IPS-11a (cell line): ENCODE measurements around the gene CATSPERD.
"Not testable (repeated sequence)": the region's sequence is repeated elsewhere in the genome, so short reads cannot be mapped to it uniquely, and the experiment has no call there.

Experiments
- H3K4me3 ChIP-seq: one replicate; pipeline ENCODE4 v1.5.1; 2013; ENCODE audit warnings: low read depth, low read length, control low read depth

The CATSPERD gene

DNA sequence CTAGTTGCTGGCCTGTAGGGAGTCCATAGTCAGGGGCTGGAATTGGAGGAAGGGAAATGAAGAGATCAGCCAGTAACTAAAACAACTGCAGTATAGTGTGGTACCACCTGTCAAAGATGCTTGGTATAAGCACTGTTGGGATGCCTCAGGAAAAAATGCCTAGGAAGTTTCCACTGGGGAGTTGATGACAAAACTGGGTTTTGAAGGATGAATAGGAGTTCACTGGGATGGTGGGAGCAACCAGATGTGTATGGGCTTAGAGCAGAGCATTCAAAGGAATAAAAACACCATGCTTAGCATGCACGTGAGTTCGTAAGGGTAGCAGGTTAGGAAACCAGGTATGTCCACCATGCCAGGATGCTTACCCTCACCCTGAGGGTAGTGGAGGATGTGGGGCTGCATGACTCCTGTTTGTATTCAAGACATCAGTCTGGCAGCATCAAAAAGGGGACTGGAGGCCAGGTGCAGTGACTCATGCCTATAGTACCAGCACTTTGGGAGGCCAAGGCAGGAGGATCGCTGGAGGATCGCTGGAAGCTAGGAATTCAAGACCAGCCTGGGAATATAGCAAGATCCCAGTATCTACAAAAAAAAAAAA, 7.1 kb downstream of the CATSPERD start:
- H3K4me3 ChIP-seq, result no peak overlapping the region

DNA sequence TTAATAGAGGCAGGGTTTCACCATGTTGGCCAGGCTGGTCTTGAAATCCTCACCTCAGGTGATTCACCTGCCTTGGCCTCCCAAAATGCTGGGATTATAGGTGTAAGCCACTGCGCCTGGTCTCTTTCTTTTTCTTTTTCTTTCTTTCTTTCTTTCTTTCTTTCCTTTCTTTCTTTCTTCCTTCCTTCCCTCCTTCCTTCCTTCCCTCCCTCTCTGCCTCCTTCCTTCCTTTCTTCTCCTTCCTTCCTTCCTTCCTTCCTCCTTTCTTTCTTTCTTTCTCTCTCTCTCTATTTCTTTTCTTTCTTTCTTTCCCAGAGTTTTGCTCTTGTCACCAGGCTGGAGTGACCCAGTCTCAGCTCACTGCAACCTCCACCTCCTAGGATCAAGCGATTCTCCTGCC, 12.7 kb downstream of the CATSPERD start:
- not testable (repeated sequence) for H3K4me3 ChIP-seq

DNA sequence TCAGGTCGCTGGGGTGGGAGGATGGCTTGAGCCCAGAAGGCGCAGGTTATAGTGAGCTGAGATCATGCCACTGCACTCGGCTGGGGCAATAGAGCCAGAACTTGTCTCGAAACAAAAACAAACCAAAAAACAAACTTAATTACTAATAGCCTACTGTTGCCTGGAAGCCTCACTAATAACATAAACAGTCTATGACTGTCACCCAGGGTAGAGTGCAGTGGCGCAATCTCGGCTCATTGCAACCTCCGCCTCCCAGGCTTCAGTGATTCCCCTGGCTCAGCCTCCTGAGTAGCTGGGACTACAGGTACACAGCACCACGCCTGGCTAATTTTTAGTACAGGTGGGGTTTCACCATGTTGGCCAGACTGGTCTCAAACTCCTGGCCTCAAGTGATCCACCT, 18.0 kb downstream of the CATSPERD start:
- H3K4me3 ChIP-seq, result no peak overlapping the region

DNA sequence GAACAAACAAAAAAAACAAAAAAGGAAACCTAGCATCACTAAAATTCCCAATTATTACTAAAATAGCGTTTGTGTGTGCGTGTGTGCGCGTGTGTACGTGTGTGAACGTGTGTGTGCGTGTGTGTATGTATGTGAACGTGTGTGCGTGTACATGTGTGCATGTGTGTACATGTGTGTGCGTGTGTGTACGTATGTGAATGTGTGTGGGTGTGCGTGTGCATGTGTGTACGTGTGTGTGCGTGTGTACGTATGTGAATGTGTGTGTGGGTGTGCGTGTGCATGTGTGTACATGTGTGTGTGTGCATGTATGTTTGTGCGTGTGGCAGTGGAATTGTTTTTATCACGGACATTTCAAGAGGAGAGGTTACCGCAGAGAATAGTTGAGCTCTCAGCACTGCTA, 21.6 kb downstream of the CATSPERD start:
- H3K4me3 ChIP-seq, result no peak overlapping the region

DNA sequence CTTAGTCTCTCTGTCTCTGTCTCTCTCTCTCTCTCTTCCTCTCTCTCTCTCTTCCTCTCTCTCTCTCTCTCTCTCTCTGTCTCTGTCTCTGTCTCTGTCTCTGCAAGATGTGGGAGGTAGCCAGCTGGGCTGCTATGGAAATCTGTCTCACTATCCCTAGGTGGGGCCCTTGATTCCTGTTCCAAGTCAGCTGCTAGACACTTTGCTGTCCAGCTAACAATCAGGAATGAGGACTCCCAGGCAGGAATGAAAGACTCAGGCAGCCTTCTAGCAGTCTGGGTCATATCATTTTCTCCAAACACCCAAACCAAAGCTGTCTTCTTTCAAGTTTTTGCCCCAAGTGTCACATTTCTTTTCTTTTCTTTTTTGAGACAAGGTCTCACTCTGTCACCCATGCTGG, 23.2 kb downstream of the CATSPERD start:
- H3K4me3 ChIP-seq, result no peak overlapping the region

DNA sequence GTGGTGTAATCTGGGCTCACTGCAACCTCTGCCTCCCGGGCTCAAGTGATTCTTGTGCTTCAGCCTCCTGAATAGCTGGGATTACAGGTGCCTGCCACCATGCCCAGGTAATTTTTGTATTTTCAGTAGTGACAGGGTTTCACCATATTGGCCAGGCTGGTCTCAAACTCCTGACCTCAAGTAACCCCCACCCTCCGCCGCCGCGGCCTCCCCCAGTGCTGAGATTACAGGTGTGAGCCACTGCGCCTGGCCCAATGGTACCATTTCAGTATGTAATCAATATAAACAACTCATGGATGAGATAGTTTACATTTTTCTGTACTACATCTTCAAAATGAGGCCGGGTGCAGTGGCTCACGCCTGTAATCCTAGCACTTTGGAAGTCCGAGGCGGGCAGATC, 24.6 kb downstream of the CATSPERD start:
- H3K4me3 ChIP-seq, result not testable (repeated sequence)

DNA sequence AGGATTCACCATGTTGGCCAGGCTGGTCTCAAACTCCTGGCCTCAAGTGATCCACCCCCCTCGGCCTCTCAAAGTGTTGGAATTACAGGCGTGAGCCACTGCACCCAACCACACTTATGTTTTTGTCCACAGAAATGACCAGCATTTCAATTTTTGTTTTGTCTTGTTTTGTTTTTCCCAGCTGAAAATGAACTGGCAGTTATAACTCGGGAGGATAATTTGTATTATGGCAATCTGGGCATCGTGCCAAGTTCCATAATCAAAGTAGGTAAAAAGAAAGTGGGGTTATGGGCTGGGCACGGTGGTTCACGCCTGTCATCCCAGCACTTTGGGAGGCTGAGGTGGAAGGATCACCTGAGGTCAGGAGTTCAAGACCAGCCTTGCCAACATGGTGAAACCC, 28.5 kb downstream of the CATSPERD start:
- not testable (repeated sequence) for H3K4me3 ChIP-seq

DNA sequence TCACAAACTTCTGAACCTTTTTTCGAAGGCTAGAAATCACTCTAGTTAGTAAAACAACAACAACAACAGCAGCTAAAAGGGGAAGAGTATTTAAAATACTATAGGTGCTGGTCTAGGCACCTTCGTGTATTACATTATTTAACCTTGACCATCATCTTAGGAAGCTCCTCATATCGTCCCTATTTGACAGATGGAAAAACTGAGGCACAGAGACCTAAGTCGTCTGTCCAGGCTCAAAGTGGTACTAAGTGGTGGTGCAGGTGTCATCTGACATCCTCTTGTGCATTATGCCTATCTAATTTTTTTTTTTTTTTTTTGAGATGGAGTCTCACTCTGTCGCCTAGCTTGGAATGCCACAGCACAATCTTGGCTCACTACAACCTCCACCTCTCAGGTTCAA, 29.1 kb downstream of the CATSPERD start:
- H3K4me3 ChIP-seq, result no peak overlapping the region

DNA sequence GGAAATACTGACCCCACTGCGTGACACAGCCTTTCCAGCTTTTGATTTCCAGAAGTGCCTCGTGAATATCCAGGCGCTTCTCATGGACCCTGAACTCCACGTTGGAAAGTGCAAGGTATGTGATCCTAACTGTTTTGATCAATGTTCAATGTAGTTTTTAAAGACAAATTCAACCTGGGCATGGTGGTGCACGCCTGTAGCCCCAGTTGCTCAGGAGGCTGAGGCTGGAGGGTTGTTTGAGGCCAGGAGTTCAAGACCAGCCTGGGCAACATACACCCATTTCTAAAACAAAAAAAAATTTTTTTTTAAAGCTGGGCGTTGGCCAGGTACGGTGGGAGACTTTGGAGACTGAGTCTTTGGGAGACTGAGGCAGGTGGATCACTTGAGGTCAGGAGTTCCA, 31.3 kb downstream of the CATSPERD start:
- no peak overlapping the region for H3K4me3 ChIP-seq

DNA sequence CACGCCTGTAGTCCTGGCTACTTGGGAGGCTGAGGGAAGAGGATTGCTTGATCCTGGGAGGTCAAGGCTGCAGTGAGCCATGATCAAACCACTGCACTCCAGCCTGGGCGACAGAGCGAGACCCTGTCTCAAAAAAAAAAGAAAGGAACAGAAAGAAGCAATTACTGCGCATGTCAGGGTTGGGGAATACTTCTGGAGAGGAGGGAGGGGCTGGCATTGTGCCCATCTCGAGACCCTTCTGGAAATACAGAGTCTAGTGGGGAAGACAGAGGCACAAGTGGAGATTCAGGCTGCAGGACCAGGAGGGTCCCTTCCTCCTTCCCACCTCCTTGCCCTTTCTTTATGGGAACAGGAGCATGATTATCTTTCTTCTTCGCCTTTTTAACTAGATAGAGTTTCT, 33.3 kb downstream of the CATSPERD start:
- no peak overlapping the region for H3K4me3 ChIP-seq

DNA sequence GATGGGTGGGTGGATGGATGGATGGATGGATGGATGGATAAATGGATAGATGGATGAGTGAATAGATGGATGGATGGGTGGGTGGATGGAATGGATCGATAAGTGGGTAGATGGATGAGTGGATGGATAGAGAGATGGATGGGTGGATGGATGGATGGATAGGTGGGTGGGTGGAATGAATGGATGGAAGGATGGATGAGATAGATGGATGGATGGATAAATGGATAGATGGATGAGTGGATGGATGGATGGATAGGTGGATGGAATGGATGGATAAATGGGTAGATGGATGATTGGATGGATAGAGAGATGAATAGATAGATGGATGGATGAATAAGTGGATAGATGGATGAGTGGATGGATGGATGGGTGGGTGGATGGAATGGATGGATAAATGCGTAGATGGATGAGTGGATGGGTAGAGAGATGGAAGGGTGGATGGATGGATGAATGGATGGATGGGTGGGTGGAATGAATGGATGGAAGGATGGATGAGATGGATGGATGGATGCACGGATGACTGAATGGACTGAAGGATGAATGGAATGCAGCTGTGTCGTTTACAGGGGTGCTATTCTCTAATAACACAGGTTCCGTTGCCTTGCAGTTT, 42.3 kb downstream of the CATSPERD start:
- H3K4me3 ChIP-seq, result no peak overlapping the region

DNA sequence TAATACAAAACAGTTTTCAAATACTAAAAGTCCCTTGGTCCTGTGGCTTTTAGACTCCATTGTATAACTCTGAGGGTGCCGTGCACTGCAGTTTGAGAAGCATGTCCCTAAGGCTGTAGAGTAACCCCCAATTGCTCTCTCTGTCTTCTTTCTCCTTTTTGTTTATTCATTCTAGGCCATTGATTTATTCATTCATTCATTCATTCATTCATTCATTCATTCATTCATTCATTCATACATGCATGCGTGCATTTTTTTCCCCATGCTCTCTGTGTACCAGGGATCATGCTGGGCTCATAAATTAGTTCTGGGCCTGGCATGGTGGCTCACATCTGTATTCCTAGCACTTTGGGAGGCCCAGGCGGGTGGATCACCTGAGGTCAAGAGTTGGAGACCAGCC, 44.8 kb downstream of the CATSPERD start:
- H3K4me3 ChIP-seq, result no peak overlapping the region

DNA sequence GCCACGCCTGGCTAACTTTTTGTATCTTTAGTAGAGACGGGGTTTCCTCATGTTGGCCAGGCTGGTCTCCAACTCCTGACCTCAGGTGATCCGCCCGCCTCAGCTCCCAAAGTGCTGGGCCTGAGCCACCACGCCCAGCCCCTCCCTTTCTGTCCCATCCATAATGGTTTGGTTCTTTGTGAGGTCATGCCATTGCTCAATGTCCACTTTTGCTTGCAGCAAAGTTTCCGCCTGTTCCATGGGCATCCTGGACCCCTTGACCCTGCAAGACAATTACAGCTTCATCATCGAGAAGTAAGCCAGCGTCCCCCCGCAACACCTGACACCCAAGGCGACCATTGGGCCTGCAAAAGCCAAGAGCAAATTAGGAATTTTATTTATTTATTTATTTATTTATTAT, 47.5 kb downstream of the CATSPERD start:
- no peak overlapping the region for H3K4me3 ChIP-seq

DNA sequence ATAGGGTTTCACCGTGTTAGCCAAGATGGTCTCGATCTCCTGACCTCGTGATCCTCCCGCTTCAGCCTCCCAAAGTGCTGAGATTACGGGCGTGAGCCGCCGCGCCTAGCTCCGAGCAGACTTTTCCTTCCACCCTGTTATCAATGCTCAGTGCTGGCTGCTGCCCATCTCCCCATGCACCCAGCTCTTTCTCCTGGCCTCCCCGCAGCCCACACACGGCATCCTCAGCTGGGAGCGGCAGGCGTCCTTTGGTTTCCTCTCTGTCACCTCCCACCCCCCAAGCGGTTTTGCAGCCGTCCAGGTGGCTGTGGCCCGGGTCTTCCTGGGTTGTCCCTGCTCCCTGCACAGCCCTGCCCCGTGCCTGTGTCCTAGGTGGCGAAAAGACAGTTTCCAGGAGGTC, 52.0 kb downstream of the CATSPERD start:
- no peak overlapping the region for H3K4me3 ChIP-seq

DNA sequence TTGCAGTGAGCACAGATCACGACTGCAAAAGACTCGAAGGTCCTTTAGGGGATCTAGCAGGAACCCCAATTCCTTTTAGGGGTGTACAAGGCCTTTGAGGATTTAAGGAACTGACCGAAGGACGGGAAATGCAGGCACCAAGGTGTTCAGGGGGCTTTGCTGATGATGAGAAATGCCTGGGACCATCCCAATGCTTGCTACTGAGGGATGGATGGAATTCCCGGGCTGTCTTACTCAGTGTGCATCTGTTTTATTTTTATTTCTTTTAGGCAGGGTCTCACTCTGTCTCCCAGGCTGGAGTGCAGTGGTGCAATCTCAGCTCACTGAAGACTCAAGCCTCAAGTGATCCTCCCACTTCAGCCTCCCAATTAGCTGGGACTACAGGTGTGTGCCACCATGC, 52.8 kb downstream of the CATSPERD start:
- H3K4me3 ChIP-seq, result no peak overlapping the region

DNA sequence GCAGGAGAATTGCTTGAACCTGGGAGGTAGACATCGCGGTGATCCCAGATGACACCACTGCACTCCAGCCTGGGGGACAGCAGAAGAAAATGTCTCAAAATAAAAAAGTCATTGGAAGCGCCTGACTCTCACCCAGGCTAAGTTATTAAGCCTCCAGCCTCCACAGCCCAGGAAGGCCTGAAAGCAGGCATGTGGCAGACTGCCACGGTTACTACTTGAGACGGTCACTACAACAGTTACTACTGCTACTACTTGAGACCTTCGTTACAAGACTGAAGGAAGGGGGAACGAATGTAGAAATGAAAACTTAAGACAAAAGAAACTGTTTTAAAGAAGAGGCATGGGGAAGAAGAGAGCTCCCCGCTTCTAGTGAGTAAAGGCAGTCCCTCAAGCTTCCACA, 54.5 kb downstream of the CATSPERD start:
- H3K4me3 ChIP-seq, result no peak overlapping the region

DNA sequence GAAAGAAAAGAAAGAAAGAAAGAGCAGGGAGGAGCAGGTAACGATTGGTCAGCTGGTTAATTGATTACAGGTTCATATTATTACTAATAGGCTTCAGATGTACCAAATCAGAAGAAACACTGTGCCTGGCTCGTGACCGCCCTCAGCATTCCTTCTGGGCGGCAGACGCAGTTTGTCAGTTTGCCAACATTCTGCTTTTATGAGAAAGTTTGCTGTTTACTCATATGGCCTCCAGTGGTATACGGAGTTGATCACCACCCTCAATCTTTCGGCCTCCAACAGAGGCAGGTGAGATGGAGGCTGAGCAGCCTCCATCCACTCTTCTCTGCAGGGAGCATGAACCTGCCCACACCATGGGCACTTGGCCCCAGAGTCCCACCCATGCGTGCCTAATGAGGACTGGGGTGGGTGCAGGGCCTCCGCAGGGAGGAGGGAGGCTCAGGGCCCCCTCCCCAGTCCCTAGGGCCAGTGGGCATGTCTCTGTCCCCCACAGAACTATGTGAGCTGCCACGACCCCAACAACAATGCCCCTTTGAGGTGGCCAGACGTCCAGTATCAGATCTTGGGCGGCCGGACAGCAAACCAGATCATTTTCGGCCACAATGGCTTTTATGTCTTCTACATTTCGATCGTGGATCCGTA, 55.4 kb downstream of the CATSPERD start:
- H3K4me3 ChIP-seq, result no peak overlapping the region

DNA sequence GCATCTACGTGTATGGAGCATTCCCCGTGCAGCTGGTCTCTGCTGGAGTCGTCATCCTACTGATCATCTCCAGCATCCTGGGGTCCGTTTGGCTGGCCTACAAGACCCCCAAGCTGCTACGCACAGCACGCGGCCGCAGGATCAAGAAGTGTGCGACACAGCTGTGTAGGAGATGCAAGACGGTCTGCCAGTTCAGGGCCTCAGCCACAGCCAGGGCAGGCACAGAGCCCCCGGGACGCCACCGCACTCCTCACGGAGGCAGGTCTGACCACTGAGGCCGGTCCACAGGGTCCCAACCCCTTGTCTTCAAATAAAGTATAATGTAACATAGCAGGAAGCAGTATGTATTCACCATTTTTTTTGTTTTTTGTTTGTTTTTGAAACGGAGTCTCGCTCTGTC, 58.0 kb downstream of the CATSPERD start:
- H3K4me3 ChIP-seq, result no peak overlapping the region

DNA sequence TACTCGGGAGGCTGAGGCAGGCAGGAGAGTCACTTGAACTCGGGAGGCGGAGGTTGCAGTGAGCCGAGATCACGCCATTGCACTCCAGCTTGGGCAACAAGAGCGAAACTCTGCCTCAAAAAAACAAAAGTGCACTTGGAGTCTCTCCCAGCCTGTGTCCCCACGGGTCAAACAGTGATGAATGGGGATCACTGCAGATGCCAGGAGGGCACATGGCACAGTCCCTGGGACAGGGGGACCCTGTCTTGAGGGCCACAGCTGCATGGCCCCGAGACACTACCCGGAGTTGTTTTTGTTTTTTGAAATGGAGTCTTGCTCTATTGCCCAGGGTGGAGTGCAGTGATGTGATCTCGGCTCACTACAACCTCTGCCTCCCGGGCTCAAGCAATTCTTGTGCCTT, 60.5 kb downstream of the CATSPERD start:
- H3K4me3 ChIP-seq, result not testable (repeated sequence)

DNA sequence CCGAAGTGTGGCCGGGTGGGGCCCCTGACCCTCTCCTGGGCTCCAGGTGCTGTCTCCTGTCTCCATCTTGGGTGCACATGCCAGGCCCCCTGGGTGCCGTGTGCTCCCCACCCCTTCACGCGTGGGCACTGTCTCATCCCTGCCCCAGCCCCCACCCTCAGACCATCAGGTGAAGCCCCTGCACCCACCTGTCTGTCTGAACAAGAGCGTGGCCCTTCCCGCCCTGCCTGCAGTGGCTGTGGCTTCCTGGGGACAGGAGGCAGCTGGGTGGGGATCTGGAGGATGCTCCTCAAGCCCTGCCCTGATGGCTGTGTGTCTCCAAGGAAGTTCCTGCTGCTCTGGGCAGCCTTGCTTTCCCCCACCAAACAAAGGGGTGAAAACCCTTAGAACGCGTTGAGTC, 61.9 kb downstream of the CATSPERD start:
- no peak overlapping the region for H3K4me3 ChIP-seq

DNA sequence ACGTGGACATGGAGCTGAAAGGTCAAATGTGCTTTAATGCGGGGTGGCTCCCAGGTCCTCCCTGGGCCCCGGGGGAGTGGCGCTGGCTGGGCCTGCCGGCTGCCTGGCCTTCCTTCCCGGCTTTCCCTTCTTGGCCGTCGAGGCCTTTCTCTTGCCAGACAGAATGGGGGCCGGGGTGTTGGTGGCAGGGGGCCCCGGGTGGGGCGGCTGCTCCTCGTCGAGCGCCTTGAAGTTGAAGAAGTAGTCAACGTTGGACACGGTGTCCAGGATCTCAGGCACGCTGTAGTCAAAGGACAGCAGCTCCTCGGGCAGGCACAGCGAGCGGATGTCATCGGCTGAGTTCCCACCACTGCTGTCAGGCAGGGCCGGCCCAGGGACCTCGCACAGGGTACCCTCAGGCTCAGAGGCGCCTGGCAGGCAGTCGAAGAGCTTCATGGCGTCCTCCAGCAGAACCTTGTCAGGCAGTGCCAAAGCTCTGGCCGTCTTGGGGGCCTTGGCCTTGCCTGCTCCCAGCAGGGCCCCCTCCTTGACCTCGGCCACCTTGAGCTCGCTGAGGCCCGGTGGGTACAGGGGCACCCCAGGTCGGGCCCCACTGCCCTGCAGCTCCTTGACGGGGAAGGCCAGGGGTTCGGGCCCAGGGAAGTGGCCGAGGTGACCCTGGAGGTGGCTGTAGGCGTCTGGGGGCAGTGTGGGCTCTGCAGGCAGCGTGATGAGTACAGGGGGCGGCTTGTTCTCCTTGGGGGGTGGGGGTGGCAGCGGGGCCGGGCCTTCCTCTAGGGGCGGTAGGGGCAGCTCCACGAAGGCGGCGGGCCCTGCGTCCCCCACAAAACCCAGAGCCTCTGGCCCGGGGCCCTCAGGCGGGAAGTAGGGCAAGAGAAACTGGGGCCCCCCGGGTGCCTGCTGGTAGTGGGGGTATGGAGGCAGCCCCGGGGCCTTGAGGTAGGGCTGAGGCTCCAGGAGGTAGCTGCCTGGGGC, 62.8 kb downstream of the CATSPERD start:
- no peak overlapping the region for H3K4me3 ChIP-seq
